ENCODE results near the gene SNRPB.

DNA sequence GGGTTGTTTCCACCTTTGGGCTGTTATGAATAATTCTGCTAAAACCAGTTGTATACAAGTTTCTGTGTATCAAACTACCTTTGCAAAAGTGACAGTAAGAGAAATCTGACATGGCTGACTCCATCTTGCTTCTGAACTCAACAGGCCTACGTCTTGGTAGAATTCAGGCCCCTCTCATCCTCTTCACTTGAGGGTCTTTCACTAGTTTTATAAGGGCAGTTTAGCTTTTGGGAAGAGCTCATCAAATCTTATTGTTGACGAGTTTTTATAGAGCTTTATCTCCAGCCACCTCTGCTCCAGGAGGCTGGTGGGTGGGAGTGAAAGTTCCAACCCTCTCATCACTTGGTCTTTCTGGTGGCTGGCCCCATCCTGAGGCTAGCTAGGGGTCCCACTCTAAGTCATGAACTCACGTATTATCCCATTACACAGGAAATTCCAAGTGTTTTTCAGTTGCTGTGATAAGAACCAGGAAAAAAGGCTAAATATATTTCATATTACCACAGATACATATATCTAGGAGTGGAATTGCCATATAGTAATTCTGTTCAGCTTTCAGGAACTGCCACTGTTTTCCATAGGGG lies 11.6 kb downstream of the SNRPB start:
- TF ChIP-seq, protein P1, sequence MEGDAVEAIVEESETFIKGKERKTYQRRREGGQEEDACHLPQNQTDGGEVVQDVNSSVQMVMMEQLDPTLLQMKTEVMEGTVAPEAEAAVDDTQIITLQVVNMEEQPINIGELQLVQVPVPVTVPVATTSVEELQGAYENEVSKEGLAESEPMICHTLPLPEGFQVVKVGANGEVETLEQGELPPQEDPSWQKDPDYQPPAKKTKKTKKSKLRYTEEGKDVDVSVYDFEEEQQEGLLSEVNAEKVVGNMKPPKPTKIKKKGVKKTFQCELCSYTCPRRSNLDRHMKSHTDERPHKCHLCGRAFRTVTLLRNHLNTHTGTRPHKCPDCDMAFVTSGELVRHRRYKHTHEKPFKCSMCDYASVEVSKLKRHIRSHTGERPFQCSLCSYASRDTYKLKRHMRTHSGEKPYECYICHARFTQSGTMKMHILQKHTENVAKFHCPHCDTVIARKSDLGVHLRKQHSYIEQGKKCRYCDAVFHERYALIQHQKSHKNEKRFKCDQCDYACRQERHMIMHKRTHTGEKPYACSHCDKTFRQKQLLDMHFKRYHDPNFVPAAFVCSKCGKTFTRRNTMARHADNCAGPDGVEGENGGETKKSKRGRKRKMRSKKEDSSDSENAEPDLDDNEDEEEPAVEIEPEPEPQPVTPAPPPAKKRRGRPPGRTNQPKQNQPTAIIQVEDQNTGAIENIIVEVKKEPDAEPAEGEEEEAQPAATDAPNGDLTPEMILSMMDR (conservative IDR thresholded peaks at IDR 0.05; ENCODE audit: low read depth in 2 of 2), result no peak
- TF ChIP-seq POLR2AphosphoS5 (IDR thresholded peaks at IDR 0.05; ENCODE audit: low read depth) (no peak), JUNB (IDR thresholded peaks at IDR 0.05; ENCODE audit: unreplicated experiment) (no peak), EZH2 (IDR thresholded peaks at IDR 0.05; ENCODE audit: low read depth, unreplicated experiment) (no peak), EZH2phosphoT487 (IDR thresholded peaks at IDR 0.05; ENCODE audit: unreplicated experiment) (no peak), ZNF114 (CRISPR knock-in tag; IDR thresholded peaks at IDR 0.05) (no peak), CREB1 (CRISPR knock-in tag; IDR thresholded peaks at IDR 0.05; ENCODE audit: low read depth) (no peak), ZNF331 (CRISPR knock-in tag; IDR thresholded peaks at IDR 0.05; ENCODE audit: low read depth) (no peak)
- TF ChIP-seq, protein P2, sequence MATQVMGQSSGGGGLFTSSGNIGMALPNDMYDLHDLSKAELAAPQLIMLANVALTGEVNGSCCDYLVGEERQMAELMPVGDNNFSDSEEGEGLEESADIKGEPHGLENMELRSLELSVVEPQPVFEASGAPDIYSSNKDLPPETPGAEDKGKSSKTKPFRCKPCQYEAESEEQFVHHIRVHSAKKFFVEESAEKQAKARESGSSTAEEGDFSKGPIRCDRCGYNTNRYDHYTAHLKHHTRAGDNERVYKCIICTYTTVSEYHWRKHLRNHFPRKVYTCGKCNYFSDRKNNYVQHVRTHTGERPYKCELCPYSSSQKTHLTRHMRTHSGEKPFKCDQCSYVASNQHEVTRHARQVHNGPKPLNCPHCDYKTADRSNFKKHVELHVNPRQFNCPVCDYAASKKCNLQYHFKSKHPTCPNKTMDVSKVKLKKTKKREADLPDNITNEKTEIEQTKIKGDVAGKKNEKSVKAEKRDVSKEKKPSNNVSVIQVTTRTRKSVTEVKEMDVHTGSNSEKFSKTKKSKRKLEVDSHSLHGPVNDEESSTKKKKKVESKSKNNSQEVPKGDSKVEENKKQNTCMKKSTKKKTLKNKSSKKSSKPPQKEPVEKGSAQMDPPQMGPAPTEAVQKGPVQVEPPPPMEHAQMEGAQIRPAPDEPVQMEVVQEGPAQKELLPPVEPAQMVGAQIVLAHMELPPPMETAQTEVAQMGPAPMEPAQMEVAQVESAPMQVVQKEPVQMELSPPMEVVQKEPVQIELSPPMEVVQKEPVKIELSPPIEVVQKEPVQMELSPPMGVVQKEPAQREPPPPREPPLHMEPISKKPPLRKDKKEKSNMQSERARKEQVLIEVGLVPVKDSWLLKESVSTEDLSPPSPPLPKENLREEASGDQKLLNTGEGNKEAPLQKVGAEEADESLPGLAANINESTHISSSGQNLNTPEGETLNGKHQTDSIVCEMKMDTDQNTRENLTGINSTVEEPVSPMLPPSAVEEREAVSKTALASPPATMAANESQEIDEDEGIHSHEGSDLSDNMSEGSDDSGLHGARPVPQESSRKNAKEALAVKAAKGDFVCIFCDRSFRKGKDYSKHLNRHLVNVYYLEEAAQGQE (IDR thresholded peaks at IDR 0.05; ENCODE audit: unreplicated experiment), result no peak
- TF ChIP-seq, protein P3, sequence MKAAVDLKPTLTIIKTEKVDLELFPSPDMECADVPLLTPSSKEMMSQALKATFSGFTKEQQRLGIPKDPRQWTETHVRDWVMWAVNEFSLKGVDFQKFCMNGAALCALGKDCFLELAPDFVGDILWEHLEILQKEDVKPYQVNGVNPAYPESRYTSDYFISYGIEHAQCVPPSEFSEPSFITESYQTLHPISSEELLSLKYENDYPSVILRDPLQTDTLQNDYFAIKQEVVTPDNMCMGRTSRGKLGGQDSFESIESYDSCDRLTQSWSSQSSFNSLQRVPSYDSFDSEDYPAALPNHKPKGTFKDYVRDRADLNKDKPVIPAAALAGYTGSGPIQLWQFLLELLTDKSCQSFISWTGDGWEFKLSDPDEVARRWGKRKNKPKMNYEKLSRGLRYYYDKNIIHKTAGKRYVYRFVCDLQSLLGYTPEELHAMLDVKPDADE (IDR thresholded peaks at IDR 0.05), result no peak
